Fibroblast of peridontal ligament (primary cell): ENCODE results near the gene RAD23B.

ENCODE experiments used
- DNase-seq: peaks from one replicate; pipeline ENCODE4 v3.0.0-alpha.2; 2010; ENCODE audit errors: extremely low read depth

RAD23B gene

DNA sequence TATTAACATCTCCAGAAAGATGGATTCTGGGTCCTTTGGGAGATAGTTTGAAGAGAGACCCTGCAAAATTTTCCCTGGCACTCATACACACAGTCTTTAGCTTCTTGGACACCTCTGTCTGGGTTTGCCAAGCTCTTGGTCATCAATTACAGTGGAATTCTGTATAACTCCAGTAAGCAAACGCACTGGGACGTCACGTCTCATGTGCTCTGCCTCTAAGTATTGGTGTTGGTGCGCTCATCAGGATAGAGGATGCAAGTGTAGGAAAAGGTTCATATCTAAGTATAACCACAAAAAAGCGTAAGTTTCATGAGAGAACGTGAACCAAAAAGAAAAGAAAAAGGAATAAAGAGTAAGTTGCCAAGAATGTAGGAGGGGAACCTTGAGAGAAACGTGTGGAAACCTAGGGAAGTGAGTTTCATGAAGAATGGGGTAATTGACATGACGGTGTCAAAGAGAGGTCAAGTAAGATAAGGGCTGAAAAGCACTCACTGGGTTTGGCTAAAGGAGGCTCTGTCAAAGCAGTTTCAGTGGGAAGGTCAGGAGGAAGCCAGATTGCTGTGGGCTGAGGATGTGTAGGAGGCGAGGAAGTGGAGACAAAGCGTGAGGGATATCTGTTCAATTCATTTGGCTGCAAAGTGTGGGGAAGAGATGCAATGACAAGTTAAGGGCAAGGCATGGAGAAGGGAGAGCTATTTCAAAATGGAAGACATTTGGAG, 92.7 kb downstream of the RAD23B start:
- no peak for DNase-seq

DNA sequence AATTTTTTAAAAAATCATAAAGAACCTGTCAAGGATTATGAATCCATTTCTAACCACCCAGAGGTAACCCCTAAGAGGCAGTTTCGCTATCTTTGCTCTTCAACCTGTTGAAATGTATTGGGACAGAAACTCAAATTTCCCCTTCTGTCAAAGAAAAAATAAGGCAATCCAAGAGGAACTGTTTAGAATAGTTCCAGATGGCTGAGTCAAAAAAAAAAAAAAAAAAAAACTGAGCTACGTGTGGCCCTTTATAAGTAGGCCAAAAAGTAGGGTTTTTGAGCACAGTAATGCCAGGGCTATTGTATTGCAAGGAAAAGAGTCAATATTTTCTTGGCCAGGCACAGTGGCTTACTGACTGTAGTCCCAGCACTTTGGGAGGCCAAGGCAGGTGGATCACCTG, 94.9 kb downstream of the RAD23B start:
- no peak for DNase-seq
